ENCODE results near the gene MALRD1. TPM values are rescaled to one million over a fixed set of nuclear protein-coding genes. Genes with fewer than 3 reads are reported as not detected.

Gene MALRD1
- total and polyA plus RNA-seq, 2 of the 8 experiments (the other 6 are each of a cell fraction or from before 2014, with no cell fraction given): 0.32 to 0.35 TPM

- TF ChIP-seq CHD7 (IDR thresholded peaks at IDR 0.05; ENCODE audit: insufficient replicate concordance, low read length): no peak
- TF ChIP-seq TAF7 (optimal IDR thresholded peaks at IDR 0.05; ENCODE audit: borderline replicate concordance, low read depth, low read length): no peak
- TF ChIP-seq GABPA (IDR thresholded peaks at IDR 0.05; ENCODE audit: borderline replicate concordance, insufficient read depth, low read length): no peak
- TF ChIP-seq SP1 (IDR thresholded peaks at IDR 0.05; ENCODE audit: low read depth, low read length): no peak
- no peak for TF ChIP-seq MAX (IDR thresholded peaks at IDR 0.05)
- no peak for TF ChIP-seq NANOG (IDR thresholded peaks at IDR 0.05; ENCODE audit: insufficient read depth, low read depth, low read length, poor library complexity, severe bottlenecking)
- TF ChIP-seq RBBP5 (IDR thresholded peaks at IDR 0.05; ENCODE audit: borderline replicate concordance, low read depth, low read length): no peak
- TF ChIP-seq SIRT6 (IDR thresholded peaks at IDR 0.05; ENCODE audit: low read length): no peak
- no peak for TF ChIP-seq SUZ12 (IDR thresholded peaks at IDR 0.05; ENCODE audit: low read length)
- TF ChIP-seq YY1 (IDR thresholded peaks at IDR 0.05; ENCODE audit: low read depth, low read length): no peak
- no peak for TF ChIP-seq PHF8 (conservative IDR thresholded peaks at IDR 0.05; ENCODE audit: low read depth, low read length)
These were observed 85.4 kb downstream of the MALRD1 start (continued) for GRCh38 chr10:19133992-19134391.
